Hippocampal formation (tissue), 2 donors: ENCODE data around the gene CDKL2.

Experiments used
- DNase-seq, 2 donors: peaks; one replicate each; lab custom pipeline; 2025; lab: John Stamatoyannopoulos, UW

CDKL2 gene

DNA sequence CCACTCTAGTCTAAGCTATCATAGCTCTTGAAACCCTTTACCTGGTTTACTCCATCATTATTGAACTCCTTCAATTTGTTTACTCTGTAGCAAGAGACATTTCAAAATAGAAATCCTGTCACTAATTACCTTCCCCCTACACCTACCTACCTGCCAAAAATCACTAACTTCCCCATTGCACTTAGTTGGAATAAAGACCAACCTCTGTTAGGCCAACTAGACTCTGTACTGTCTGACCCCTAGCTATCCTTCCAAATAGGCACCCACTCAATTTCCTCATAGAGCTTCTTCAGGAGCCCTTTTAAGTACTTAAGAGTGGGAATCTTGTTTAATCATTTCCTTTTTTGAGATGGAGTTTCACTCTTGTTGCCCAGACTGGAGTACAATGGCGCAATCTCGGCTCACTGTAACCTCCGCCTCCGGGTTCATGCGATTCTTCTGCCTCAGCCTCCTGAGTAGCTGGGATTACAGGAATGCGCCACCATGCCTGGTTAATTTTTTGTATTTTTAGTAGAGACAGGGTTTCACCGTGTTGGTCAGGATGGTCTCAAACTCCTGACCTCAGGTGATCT is 8.9 kb upstream of the CDKL2 start:
- DNase-seq: no peak

DNA sequence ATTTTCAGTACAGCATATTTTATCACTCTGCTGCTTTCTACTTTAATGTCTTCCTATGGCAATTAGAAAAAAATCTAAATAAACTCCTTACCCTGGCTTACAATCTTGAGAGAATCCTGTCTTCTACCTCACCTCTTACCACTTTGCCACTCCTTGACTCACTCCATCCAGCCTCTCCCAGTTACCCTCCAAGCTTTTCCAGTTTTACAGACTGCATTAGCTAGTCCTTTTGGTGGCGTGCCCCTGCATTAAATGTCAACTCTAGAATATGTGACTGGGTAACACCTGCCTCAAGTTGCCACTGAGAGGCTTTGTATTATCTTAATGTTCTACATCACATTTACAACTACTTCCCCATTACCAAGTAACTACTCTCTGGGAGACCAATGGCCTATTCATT is 7.5 kb upstream of the CDKL2 start:
- DNase-seq: no peak

DNA sequence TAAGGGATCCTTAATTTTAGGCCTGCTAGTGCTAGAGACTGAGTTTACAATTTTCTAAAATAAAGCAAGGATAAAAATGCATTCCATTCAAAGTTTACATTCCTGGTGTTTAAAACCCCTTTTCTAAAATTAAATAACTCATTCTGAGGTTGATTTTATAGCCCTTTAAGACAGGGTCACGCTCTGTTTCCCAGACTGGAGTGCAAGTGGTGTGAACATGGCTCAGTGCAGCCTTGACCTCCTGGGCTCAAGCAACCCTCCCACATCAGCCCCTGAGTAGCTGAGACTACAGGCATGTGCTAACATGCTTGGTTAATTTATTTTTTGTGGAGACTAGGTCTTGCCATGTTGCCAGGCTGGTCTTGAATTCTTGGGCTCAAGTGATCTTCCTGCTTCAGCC is 6.8 kb upstream of the CDKL2 start:
- no peak for DNase-seq

DNA sequence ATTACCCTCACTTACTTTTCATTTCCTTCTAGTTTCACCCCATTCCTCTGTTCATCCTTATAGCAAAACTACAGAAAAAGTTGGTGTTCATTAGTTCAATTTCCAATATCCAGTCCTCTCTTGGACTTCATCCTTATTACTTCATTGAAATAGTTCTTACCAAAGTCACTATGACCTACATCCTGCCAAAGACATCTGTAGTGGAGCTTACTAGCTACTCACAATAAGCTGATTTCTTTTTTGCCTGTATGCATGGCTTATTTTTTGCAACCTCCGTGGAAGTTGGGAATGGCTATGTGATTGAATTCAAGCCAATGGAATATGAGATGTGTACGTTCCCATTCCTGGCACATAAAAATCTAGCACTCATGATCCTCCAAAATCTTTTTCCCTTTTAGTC is 4.6 kb upstream of the CDKL2 start:
- DNase-seq: no peak

DNA sequence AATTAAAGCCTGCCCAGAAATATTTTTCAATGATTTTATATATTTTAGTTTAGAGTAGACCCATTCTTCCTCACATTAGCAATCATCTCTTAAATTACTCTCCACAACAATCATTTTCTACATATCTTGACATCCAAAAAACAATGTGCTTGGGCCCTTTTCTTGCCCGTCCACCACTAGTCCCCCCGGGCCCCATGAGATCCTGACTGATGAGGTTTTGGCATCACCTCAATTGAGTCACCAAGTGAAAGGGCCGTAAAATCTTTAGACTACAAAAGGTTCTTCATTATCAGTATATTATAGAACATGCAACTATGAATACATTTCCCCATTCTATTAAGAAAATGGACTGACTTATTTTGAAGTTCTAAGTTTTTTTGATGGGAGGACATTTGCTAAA is 4.0 kb upstream of the CDKL2 start:
- no peak for DNase-seq

DNA sequence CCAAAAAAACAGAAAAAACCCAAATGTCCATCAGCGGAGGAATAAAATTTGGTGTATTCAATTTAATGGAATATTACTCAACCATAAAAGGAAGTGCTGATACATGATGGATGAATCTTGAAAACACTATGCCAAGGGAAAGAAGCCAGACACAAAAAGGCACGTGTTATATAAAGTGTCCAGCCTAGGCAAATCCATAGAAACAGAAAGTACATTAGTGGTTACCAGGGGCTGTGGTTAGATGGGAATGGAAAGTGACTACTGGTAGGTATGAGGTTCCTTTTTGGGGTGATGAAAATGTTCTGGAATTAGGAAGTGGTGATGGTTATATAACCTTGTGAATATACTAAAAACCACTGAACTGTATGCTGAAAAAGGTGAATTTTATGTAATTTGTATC is 3.5 kb upstream of the CDKL2 start:
- DNase-seq: no peak

DNA sequence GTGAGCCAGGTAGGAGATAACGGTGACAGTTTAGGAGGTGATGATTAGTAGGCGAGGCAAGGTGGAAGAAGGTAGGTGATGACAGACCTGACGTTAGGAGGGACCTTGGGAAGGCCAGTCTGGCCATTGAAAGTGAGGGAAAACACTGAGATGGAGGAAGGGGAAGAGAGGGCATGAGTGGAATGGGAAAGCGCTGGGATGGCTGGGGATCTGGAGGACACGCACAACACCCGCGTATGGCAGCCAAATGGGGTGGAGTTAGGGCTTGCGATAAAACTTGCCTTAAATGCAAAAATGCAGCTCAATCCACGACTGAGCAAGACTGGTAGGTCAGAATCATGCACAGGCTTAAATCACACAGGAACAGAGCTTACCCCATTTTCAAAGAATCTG is 605 bp upstream of the CDKL2 start:
- DNase-seq: peak in 1 of 2 donors; percentile 16

DNA sequence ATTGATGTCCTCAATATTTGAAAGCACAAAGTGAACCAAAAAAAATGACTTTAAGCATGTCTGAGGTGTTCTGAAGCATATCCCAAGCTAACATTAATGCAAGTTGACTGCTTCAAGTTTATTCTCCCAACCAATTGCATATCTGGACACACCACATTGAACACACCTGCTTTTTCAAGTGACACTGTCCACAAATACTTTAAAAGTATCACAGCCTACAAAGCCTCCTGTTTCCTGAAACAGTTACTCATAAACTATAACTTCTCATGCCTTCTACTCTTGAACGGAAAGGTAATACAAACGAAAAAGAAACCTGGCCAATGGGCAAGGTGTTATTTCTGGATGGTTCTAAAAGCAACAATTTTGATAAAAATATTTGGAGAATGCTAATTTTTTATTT is 1.1 kb downstream of the CDKL2 start:
- no peak for DNase-seq

DNA sequence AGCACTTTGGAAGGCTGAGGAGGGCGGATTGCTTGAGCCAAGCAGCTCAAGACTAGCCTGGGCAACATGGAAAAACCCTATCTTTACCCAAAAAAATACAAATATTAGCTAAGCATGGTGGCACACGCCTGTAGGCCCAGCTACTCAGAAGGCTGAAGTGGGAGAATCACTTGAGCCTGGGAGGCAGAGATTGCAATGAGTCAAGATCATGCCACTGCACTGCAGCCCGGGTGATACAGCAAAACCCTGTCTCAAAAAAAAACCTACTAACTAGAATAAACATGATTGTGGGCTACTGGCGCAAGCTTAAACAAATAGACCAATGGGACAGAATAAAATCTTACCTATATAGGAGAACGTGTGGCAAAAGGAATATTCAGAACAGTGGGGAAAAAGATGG is 7.3 kb downstream of the CDKL2 start:
- DNase-seq: no peak

DNA sequence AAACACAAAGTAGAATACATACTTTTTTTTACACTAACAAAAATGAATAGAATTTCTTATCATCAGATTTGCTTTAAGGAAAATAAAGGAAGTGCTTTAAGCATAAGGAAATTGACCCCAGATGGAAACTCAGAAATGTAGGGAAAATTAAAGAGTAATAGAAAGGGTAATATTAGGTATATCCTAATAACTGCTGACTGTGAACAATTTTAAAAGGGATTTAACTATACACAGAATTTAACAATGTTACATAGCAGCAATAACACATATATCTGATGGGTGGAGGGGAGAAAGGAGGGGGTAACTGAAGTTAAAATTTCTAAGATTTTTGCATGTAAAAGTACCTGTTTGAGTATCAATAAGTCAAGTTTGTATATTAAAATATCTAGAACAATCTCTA is 8.6 kb downstream of the CDKL2 start:
- DNase-seq: no peak

DNA sequence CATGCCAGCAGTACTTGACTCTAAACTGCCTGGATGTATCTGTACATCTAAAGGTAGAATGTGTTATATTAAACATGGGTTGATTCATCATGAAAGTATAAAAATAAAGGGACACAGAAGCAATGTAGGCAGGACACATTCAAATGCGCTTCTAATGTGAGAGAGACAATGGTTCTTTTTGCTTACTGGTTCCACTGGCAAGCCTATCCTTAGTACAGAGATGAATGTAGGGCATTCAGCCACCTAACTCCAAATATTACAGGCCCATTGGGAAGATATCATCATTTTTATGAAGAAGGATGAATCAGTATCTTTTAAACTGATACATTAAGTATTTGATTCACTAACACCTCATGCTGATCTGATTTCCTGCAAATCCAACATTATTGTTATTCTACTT is 18.0 kb downstream of the CDKL2 start:
- peak in 1 of 2 donors; percentile 15 for DNase-seq

DNA sequence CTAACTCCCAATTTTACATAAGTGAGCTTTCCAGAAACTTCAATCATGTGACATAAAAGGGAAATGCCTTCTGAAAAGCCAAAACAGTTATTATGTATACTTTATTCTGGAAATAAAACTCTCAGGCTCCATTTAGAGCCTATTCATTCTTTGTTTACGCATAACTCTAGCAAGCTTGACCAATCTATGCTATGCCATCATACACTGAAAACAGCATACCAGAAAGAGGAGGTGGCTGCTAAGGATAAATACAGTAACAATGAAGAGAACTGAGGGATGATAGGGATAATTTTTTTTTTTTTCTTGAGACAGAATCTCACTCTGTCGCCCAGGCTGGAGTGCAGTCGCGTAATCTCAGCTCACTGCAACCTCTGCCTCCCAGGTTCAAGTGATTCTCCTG is 24.4 kb downstream of the CDKL2 start:
- DNase-seq: no peak

DNA sequence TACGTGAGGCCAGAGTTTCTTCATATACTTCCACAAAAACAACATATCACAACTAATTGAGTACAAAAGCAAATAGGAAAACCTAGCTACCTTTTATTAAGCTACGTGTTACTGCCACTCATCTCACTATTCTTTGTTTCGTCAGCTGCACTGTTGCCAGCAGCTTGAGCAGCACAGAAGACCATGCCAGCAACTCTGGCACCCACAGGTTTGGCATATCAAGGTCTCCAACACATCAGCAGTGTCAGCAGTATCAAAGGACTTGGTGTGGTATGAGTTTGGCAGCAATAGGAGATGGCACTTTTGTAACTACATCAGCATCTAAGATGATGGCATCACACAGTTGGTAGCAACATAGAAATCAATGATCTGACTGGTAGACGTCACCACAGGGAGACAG is 30.7 kb downstream of the CDKL2 start:
- no peak for DNase-seq

DNA sequence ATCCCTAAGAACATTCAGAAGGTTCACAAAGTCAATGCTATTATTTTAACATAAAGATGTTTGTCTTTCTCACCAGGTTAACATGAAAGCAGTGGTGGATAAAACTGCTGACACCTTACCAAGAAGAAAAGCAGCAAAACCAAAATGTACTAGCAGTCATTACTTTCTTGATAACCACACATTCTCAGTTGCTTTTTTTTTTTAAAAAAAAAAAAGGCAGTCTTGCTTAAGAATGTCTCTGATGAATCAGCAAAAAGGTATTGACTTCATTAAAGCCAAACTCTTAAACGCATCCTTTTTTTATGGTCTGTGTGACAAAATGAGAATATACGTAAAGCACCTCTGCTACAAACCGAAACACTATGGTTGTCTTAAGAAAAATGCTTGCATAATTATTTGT is 31.9 kb downstream of the CDKL2 start:
- no peak for DNase-seq

DNA sequence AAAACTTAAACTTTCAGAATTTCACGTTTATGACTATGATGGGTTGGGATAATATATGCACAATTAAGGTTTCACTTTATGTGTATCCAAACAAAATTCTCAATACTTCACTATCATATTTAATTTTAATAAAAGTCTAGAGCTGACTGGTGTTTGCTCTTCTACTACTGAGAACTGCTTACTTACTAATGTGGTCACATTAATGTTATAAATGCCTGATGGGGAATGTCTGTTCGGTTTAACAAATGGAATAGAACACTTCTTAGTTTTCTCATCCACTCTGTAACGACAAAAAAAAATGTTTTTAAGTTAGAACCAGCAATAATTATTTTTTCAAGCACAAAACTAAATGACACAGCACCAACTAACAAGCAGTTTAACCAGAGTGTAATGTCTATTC is 34.3 kb downstream of the CDKL2 start:
- no peak for DNase-seq

DNA sequence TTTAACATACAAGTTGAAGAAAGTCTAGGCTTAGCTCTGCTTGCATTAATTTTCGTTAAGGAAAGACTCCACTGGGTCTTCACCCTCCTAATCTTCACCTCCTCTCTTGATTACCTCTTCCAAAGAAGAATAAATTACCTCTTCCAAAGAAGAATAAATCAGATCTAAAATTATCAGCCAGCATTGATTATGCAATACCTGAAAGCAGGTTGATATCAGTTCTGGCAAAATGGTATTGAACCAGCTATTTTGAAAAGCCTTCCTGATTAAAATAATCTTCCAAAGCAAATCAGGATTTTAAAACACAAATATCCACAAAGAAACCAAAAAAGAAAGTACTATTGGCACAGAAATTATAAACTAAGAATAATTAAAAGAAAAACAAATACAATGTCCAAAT is 36.9 kb downstream of the CDKL2 start:
- DNase-seq: no peak

DNA sequence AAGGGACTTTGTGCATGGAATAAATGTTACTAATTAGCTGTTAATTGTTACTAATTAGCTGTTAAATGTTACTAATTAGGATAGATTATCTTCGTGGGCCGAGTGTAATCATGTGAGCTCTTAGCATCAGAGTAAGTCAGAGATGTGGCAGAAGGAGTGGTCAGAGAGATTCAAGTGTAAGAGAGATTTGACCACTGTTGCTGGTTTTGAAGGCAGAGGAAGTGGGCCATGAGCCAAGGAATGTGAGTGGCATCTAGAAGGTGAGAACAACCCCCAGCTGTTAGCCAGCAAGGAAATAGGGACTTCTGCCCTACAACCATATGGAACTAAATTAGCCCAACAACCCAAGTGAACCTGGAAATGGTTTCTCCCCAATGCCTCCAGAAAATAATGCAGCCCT is 46.3 kb downstream of the CDKL2 start:
- no peak for DNase-seq

DNA sequence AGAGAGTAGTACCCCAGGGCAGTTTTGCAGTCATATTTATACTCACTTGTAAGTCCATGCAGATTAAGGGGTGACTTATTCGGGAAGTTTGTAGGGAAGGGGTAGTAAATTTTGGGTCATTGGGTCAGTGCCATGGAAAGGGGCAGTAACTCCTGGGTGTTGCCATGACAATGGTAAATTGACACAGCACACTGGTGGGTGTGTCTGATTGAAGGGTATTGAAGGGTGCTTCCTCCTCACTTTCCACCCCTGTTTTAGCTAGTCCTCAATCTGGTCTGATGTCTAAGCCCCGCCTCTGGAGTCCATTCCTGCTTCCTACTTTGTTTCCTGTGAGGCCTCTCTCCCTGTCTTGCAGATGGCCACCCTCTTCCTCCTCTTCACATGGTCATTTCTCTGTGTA is 62.6 kb downstream of the CDKL2 start:
- no peak for DNase-seq

DNA sequence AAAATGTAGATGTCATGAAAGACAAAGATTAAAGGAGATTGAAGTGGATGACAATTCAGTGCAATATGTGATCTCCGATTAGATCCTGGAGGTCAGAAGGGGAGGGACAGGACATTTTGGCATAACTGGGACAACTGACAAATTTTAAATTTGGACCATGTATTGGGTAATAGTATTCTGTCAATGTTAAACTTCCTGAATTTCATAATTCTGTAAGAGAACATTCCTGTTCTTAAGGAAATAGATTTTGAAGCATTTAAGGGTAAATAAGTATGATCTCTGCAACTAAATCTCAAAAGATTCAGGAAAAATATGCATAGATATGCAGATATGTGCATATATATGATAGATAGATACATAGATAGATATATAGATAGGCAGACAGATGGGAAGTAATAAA is 63.4 kb downstream of the CDKL2 start:
- no peak for DNase-seq

DNA sequence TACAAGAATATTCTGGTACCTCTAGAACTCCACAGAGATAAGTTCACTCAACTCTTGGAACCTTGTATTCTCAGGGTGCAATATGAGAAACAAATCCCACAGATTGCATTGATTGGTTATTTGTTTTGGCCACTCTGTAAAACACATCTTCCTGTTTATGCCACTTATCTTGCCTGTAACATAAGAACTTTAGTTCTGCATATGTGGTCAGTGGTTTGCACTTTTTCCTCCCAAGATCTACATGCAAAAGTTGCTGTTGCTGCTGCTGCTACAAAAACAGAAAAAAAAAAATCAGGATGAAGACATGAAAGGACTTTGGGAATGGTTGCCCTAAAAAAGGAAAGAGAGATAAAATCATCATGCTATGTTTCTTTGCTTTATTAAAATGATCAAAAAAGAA is 64.8 kb downstream of the CDKL2 start:
- no peak for DNase-seq

DNA sequence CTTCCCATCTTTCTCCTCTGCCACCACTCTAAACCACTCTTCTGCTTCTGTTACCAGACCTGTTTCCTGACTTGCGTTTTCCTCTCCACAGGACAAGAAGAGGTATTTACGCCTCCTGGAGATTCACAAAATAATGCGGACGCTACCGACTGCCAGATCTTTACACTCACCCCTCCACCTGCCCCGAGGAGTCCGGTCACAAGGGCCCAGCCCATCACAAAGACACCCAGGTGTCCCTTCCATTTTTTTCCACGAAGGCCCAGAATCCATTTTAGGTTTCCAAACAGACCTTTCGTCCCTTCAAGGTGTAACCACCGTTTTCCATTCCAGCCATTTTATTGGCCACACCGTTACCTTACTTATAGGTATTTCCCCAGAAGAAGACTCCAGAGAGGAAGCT is 66.3 kb downstream of the CDKL2 start:
- DNase-seq: no peak

DNA sequence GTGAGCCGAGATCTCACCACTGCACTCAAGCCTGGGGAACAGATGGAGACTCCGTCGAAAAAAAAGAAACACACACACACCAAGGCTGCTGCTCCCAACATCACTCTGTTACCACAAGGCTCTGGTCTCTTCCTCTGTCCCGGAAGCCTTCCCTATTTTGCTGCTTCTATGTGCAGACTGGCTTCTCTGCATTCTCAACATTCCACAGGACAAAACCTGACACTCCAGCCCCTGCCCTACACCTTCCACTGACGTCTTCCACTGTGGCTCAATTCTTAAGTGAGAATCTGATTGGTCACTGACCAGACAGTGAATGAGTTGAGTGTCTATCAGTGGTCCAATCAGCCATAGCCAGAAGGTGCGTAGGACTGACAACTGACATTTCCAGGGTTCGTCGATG is 68.5 kb downstream of the CDKL2 start:
- DNase-seq: no peak

DNA sequence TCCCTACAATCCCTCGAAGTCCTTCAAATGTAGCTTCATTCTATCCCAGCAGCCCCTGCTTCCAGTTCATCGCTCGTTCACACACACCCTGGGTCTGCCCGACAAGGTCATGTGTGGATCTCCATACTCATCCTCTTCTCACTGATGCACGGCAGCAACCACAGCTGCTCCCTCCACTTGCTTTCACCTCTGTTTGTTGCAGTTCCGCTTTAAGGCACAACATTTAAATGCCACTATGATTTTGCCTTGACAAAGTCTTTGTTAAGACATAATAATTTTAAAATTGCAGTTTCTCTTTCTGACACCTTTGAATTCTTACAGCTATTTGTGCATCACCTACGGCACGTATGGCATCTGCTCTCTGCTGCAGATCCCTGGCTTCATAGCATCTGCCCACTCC is 72.6 kb downstream of the CDKL2 start:
- DNase-seq: no peak

DNA sequence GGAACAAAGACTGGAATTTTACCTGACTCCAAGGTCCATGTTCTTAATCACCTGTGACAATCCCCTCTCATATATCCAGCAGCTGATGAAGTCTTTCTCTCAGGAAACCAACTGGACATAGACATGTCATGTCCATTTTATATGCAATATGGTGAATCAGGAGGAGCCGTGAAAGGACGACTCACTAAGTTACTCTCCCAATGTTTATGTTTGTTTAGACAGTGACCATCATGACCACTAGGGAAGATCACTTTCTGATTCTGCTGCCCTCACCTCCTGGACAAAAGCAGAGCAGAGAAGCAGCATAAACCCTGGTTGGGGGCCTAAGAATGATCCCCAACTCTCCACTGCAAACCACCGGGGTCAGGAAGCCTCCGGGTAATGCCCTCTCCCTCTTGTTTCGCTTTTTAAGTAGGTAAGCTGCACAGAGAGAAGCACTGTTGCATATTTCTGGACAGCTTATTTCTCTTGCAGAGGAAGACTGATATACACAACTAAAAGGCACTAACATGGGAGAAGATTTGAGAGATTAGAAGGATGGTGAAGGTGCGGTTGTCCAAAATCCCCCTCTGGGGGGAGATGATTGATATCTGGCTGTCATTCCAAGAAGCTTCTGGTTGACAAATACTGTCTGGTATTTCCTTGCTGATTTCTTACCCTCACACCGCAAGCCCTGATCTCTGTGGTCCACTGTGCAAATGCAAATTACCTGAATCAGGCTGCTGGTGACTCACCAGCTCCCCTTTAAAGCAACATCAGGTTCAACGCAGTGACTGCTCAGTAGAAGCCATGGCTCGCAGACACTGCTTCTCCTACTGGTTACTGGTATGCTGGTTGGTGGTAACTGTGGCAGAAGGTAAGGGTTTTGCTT is 74.8 kb downstream of the CDKL2 start, which contains the start of gene ODAPH:
Gene ODAPH (plus strand): TSS at position 773 of the 871 bp plus-strand sequence. CDS start 17 bp downstream, at position 790.
- DNase-seq: no peak
